ENCODE results near the gene GDE1. TPM values are rescaled to one million over a fixed set of nuclear protein-coding genes. Genes with fewer than 3 reads are reported as not detected.
A peak's percentile ranks its signal among the peaks of the same experiment; 100 is the strongest.

GDE1 gene
- total and polyA plus RNA-seq, 8 donors, result 63.9 to 111 (median 82.4) TPM

DNA sequence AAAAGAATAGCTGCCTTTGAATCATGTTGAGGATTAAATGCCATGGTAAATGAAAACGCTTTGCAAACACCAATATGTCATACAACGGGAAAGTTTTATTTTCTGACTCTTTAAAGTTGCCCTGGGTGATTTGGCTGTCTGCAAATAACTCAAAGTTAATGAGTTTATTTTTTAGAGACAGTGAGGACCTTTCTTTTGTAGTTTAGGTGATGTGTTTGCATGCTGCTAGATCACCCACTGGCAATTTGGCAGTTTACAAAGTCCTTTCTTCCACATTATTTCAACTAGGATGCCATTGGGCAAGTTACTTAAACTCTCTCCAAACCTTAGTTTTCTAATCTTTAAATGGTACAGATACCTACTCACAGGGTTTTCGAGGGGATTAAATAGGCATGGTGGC is 37.8 kb downstream of the GDE1 start:
- no peak for TF ChIP-seq CTCF (IDR thresholded peaks at IDR 0.05)
- no peak for ATAC-seq
- intact Hi-C loops (cut with DNase I), result no loop called here

DNA sequence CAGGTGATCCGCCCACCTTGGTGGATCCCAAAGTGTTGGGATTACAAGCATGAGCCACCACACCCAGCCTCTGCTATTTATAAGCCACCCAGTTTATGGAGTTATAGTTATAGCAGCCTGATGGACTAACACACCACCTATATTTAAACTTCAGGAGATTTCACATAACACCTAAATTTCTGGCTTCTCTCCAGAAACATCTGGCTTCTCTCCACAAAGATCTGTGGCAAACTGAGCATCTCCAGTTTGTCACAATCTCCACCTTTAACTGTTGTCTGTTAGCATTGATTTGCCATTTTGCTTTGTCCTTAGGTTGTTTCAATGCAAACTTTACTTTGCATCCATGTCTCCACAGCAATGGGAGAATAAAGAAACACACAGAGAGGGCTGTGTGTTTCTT is 39.6 kb downstream of the GDE1 start:
- DNase-seq (no peak), ATAC-seq (no peak)
- no peak for TF ChIP-seq CTCF (IDR thresholded peaks at IDR 0.05)
- Histone ChIP-seq H3K9me3 (no peaks in the 10 kb centered on the region), H3K27me3 (no peaks in the 10 kb centered on the region), H3K27ac (no peak overlapping the region), H3K4me3 (no peak overlapping the region), H3K4me1 (no peaks in the 10 kb centered on the region), H3K36me3 (peaks cover 0 to 29% of the 10 kb centered on the region in 2 donors)
- intact Hi-C loops (cut with DNase I), result no loop called here

More for the DNA sequence above, 37.8 kb downstream of the GDE1 start:
- H3K4me3 ChIP-seq, result no peak overlapping the region
- H3K9me3 ChIP-seq, result no peaks in the 10 kb centered on the region
- H3K27me3 ChIP-seq, result no peaks in the 10 kb centered on the region
- no peak overlapping the region for H3K27ac ChIP-seq
- peaks cover 0 to 17% of the 10 kb centered on the region in 2 donors for H3K36me3 ChIP-seq
- H3K4me1 ChIP-seq, result no peaks in the 10 kb centered on the region
- no peak for DNase-seq

GRCh38 chr16:19481769-19482168 is 40.1 kb downstream of the GDE1 start:
- H3K4me1 ChIP-seq, result no peaks in the 10 kb centered on the region
- intact Hi-C loops (cut with DNase I), result no loop called here
- H3K4me3 ChIP-seq, result no peak overlapping the region
- ATAC-seq (no peak), DNase-seq (no peak)
- H3K9me3 ChIP-seq, result no peaks in the 10 kb centered on the region
- TF ChIP-seq CTCF (IDR thresholded peaks at IDR 0.05), result no peak
- H3K36me3 ChIP-seq, result peaks cover 0 to 34% of the 10 kb centered on the region in 2 donors
- H3K27me3 ChIP-seq, result no peaks in the 10 kb centered on the region
- H3K27ac ChIP-seq, result no peak overlapping the region

GRCh38 chr16:19481296-19481695 is 40.6 kb downstream of the GDE1 start:
- H3K4me3 ChIP-seq, result no peak overlapping the region
- H3K4me1 ChIP-seq, result no peaks in the 10 kb centered on the region
- peaks cover 0 to 36% of the 10 kb centered on the region in 2 donors for H3K36me3 ChIP-seq
- no peaks in the 10 kb centered on the region for H3K9me3 ChIP-seq
- DNase-seq (no peak), ATAC-seq (no peak)
- intact Hi-C loops (cut with DNase I), result no loop called here
- no peaks in the 10 kb centered on the region for H3K27me3 ChIP-seq
- H3K27ac ChIP-seq, result no peak overlapping the region
- no peak for TF ChIP-seq CTCF (IDR thresholded peaks at IDR 0.05)

DNA sequence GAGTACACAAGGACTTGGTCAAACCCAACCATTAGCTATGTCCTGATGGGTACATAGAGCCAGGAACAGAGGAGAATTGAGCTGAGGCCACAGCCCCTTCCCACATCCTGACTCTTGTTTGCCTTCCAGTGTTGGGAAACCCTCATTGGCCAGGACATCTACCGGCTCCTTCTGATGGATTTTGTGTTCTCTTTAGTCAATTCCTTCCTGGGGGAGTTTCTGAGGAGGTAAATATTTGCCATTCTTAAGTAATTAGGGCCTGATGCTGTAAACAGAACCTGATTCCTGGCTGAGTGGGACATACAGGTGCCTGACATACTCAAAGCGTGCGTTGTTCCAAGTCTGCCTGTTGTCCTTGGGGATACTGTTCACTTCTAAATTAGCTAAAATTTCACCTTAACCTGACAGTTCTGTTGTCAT is 42.6 kb downstream of the GDE1 start:
- Histone ChIP-seq H3K27ac (no peak overlapping the region), H3K36me3 (peaks cover 0 to 42% of the 10 kb centered on the region in 2 donors), H3K27me3 (no peaks in the 10 kb centered on the region), H3K4me3 (no peak overlapping the region), H3K9me3 (no peaks in the 10 kb centered on the region), H3K4me1 (no peaks in the 10 kb centered on the region)
- ATAC-seq (peak; percentile 43), DNase-seq (no peak)
- no peak for TF ChIP-seq CTCF (IDR thresholded peaks at IDR 0.05)
- intact Hi-C loops (cut with DNase I), result no loop called here

All from left lung (tissue), 10 donors.